Endometrium (tissue), 2 donors: Measurements from ENCODE around the gene TBC1D28.
"Not testable (repeated sequence)": the region's sequence is repeated elsewhere in the genome, so short reads cannot be mapped to it uniquely, and the experiment has no call there.

Source experiments
- FAIRE-seq: peaks from 2 replicates; lab custom pipeline; 2012; peaks lifted over from hg19 to GRCh38; lab: Jason Lieb, UNC
- donor health status: control.
- donor health status: control.

Gene TBC1D28

DNA sequence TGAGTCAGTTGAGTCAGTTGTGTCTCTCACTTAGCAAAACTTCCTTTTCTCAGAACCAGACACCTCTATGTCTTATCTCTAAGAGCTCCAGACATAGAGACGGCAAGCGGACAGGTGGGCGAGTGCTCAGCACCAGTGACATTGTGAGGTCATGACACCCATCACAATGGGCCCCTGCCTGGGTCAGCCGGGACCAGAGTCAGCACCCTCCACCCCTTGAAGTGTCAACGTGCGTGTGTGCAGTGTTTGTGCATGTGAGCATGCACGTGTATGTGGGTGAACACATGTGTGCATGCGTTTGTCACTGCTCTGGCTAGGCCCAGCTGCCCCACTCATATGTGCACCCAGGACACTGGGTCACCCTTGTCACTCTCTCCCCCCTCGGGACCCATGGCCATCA, at the start of gene TBC1D28:
TBC1D28 (minus strand) TSS at position 101 of the 400 bp plus-strand sequence. CDS start 3,039 bp downstream, outside the sequence.
- not testable (repeated sequence) for FAIRE-seq

GRCh38 chr17:18682668-18683067, 38.5 kb upstream of the TBC1D28 start:
- not testable (repeated sequence) for FAIRE-seq

DNA sequence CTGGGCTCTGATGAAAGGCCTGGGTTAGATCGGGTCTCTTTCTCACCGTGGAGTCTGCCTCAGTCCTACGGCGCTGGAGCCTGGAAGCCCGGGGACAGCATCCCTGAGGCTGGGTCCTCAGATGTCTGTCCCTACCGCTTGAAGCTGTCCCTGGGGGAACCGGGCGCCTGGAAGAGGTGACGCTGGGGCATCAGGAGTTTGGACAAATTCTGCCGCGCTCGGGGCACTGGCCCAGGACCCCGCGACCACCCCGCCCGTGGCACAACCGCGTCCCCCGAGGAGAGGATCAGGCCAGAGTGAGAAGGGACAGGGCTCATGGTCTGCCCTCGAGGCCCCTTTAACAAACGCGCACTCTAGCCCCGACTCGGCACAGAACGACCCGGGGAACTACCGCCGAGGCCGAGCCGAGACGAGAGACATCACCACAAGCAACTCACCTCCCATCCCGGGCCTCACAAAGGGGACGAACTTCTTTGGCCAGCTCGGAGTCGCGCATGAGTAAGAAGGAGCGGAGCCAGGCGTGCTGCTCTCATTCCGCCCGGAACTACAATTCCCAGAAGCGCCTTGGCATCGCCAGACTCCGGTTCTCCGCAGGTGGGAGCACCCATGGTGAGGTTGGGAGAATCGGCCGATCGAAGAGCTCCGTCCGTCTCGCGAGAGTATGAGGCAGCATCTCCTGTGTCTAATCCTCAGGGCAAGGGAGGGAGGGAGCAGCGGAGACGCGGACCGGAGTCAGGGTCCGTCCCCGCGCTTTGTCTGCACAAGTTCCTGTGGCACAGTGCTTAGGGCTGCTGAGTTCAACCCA, 37.8 kb upstream of the TBC1D28 start, which contains the start of gene FOXO3B:
FOXO3B (minus strand) TSS at position 548 of the 805 bp plus-strand sequence. CDS start 663 bp downstream, outside the sequence.
- FAIRE-seq, result peak; percentile 95

DNA sequence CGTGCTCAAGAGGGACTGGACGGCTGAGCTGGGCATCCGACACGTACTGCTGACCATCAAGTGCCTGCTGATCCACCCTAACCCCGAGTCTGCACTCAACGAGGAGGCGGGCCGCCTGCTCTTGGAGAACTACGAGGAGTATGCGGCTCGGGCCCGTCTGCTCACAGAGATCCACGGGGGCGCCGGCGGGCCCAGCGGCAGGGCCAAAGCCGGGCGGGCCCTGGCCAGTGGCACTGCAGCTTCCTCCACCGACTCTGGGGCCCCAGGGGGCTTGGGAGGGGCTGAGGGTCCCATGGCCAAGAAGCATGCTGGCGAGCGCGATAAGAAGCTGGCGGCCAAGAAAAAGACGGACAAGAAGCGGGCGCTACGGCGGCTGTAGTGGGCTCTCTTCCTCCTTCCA, 33.2 kb upstream of the TBC1D28 start:
- FAIRE-seq, result not testable (repeated sequence)

GRCh38 chr17:18676928-18677327, 32.7 kb upstream of the TBC1D28 start:
- FAIRE-seq, result not testable (repeated sequence)

- not testable (repeated sequence) for FAIRE-seq
These were observed 28.4 kb upstream of the TBC1D28 start for GRCh38 chr17:18672395-18673227.

GRCh38 chr17:18668625-18669024, 24.4 kb upstream of the TBC1D28 start:
- not testable (repeated sequence) for FAIRE-seq

- FAIRE-seq, result not testable (repeated sequence)
These were observed 23.3 kb upstream of the TBC1D28 start for GRCh38 chr17:18667535-18667934.

- not testable (repeated sequence) for FAIRE-seq
These were observed 22.1 kb upstream of the TBC1D28 start for GRCh38 chr17:18666326-18666725.

DNA sequence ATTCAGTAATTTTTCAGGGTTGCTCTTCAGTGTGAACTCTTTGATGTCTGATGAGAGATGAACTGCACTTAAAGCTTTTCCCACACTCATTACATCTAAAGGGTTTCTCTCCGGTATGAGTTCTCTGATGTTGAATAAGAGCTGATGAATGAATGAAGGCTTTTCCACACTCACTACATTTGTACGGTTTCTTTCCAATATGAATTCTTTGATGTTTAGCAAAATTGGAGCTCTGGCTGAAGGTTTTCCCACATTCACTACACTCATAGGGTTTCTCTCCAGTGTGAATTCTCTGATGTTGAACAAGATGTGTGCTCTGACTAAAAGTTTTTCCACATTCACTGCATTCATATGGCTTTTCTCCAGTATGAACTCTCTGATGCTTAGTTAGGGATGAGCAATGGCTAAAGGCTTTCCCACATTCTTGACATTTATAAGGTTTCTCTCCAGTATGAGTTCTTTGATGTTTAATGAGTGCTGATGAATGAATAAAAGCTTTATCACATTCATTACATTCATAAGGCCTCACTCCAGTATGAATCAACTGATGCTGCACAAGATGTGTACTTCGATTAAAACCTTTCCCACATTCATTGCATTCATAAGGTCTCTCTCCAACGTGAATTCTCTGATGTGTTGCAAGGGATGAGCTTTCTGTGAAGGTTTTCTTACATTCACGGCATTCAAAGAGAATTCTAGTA, 17.9 kb upstream of the TBC1D28 start:
- not testable (repeated sequence) for FAIRE-seq

DNA sequence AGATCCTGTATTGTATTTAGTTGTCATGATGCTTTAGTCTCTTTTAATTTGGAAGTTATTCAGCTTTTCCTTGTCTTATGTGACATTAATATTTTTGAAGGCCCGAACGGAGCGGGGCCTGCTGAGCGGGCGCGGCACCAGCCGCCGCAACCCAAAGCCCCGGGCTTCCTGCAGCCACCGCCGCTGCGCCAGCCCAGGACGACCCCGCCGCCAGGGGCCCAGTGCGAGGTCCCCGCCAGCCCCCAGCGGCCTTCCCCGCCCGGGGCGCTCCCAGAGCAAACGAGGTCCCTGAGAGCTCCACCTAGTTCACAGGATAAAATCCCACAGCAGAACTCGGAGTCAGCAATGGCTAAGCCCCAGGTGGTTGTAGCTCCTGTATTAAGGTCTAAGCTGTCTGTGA, 5.9 kb upstream of the TBC1D28 start:
- FAIRE-seq, result not testable (repeated sequence)

DNA sequence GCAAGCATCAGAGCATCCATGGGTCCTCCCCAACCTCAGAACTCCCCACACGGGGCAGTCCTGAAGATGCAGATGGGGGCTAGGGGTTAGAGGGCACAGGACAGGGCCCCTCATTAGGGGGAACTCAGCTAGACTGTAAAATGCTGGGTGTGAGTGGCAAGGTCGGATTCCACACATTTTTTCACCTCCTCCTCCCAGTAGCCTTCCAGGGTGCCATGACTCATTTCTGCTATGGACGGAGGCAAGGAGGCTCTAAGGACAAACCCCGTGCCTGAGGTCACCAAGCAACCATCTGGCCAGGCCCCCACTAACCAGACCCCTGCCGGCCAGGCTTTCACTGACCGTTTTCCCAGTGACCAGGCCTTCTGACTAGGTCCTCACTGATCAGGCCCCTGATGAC, 1.1 kb downstream of the TBC1D28 start:
- FAIRE-seq, result not testable (repeated sequence)

DNA sequence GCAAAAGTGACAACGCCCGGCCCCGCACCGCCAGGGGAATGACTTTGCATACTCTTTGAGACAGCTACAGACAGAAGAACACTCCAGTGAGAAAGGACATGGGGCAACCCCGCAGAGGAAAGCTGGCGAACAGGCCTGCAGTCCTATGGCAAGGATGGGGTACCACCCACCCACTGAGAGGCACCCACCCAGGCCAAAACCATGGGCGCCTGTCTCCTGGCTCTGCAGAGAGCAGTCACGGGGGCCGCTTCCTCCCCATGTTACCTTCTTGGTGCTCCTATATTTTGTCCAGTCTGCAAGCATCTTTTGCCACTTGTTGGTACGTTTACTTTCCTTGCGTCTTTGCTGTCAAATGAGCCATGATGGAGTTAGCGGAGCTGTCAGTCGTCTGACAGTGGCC, 5.8 kb downstream of the TBC1D28 start:
- not testable (repeated sequence) for FAIRE-seq

GRCh38 chr17:18636237-18636636, 8.0 kb downstream of the TBC1D28 start:
- FAIRE-seq, result not testable (repeated sequence)

GRCh38 chr17:18635773-18636172, 8.4 kb downstream of the TBC1D28 start:
- FAIRE-seq, result not testable (repeated sequence)

DNA sequence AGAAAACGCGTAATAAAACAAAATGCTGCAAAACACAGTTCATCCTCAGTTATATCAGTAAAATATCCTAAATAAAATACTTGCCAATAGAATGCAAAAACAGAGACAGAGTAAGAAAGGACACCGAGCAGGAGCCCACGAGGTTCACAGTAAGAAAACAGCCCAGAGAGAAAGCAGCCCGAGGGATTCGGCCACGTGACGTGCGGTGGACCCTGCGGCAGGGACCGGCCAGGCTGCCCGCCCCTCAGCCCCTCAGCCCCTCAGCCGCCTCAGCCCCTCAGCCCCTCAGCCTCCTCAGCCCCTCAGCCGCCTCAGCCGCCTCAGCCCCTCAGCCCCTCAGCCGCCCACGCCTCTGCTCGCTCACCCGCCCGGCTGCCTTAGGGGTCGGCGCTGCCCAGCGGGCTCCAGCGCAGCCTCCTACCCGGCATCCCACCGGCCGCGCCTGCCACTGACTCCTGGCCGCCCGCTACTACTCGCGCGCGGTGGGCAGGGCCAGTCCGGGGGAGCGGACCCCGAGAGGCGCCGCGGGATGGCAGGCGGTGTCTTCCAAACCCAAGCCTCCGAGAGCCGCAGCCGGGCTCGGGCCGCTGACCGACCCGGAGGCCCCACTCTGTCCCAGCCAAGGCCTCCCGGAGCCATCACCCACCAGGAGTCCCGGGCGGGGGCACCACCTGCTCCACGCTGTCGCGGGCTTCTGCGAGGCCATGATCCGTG, 9.5 kb downstream of the TBC1D28 start:
- not testable (repeated sequence) for FAIRE-seq

DNA sequence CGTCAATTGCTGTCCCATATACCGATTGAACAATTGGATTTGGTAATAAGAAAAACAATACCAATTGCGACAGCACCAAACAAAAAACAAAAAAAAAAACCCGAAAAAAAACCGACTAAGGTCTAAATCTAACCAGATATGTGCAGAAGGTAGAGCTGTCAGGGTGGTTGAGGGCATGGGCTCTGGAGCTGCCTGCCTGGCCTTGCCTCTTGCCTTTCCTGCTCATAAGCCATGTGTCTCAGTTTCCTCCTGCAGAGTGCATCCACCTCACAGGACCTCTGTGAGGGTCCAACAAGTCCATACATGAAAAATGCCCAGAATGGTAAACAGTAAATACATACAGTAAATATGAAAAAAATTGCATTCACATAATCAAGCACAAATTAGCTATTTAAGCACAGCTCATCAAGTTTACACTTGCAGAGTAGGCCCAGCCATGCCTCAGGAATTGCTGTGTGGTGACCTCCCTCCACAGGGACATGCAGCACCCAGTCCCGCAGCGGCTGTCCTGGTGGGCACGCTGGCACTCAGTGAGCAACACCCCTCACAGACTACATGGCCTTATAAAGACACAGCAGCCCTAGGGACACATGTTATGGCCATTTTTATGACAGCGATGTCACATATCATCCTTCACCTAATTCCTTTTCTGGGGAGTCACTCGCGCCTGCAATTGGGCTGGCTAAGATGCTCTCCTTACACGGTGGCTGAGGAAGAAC, 17.9 kb downstream of the TBC1D28 start:
- FAIRE-seq, result no peak

DNA sequence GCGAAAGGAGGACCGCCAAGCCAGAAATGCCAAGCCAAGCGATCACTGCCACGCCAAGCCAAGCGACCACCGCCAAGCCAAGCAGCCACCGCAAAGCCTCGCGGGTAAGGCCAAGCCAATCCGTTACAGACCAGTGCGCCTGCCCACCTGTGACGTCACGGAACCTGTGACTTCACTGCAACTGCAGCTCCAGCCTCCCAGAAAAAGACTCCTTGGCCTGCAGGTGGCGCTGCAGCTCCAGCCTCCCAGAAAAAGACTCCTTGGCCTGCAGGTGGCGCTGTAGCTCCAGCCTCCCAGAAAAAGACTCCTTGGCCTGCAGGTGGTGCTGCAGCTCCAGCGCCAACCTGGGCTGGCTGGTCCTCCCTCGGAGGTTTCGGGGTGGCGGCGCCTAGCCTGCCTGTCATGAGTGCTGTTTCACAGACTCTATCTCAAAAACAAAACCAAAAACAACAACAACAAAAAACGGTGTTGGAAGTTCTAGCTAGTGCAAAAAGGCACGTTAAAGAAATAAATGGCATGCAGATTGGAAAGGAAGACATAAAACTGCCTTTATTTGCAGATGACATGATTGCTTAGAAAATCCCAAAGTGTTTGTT, 18.6 kb downstream of the TBC1D28 start:
- FAIRE-seq, result not testable (repeated sequence)

- not testable (repeated sequence) for FAIRE-seq
These were observed 19.2 kb downstream of the TBC1D28 start for GRCh38 chr17:18624862-18625501.

GRCh38 chr17:18617613-18618012, 26.6 kb downstream of the TBC1D28 start:
- peak; percentile 98 for FAIRE-seq
